Measurements from ENCODE around the gene F3. TPM values are rescaled to one million over a fixed set of nuclear protein-coding genes. Genes with fewer than 3 reads are reported as not detected.
A peak's percentile ranks its signal among the peaks of the same experiment; 100 is the strongest.

F3 gene
- total RNA-seq, 1 donor = 5.8 TPM

DNA sequence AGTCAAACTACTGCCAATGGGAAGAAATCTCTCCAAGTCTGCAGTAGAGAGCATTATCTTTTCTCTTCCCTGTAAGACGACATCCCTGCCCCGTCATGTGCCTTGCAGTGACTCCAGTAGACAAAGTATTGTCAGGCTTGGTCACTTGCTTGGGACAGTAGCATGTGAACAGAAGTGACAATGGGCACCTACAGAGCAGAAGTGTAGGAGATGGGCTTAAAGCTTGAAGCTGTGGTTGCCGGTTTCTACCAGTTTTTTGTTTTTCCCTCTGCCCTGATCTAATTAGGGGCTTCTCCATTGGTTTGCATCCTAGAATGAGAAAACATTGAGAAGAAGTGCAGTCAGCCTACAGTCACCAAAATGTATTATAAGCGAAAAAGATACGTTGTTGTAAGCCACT lies 12.7 kb downstream of the F3 start:
- Histone ChIP-seq H3K27ac (ENCODE audit: low read depth, low read length) (no peak overlapping the region), H3K4me1 (ENCODE audit: insufficient read depth, low read length) (no peaks in the 10 kb centered on the region), H3K79me2 (ENCODE audit: insufficient read depth, low read length) (no peaks in the 10 kb centered on the region), H3K4me2 (ENCODE audit: insufficient read depth, low read length) (no peak overlapping the region), H3K27me3 (ENCODE audit: insufficient read depth, low read length) (peaks cover 4% of the 10 kb centered on the region), H3K4me3 (ENCODE audit: insufficient read depth, low read length) (no peak overlapping the region), H2AFZ (ENCODE audit: low read length) (no peak overlapping the region), H4K20me1 (ENCODE audit: insufficient read depth, low read length) (no peaks in the 10 kb centered on the region), H3K36me3 (ENCODE audit: insufficient read depth, low read length) (peaks cover 16% of the 10 kb centered on the region), H3K9me3 (ENCODE audit: low read depth, low read length) (no peaks in the 10 kb centered on the region)
- TF ChIP-seq, protein P1, sequence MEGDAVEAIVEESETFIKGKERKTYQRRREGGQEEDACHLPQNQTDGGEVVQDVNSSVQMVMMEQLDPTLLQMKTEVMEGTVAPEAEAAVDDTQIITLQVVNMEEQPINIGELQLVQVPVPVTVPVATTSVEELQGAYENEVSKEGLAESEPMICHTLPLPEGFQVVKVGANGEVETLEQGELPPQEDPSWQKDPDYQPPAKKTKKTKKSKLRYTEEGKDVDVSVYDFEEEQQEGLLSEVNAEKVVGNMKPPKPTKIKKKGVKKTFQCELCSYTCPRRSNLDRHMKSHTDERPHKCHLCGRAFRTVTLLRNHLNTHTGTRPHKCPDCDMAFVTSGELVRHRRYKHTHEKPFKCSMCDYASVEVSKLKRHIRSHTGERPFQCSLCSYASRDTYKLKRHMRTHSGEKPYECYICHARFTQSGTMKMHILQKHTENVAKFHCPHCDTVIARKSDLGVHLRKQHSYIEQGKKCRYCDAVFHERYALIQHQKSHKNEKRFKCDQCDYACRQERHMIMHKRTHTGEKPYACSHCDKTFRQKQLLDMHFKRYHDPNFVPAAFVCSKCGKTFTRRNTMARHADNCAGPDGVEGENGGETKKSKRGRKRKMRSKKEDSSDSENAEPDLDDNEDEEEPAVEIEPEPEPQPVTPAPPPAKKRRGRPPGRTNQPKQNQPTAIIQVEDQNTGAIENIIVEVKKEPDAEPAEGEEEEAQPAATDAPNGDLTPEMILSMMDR (IDR thresholded peaks at IDR 0.05; ENCODE audit: extremely low read depth, low read depth, low read length) = no peak
- DNase-seq (ENCODE audit: insufficient read length, low spot score, missing footprints) = no peak

DNA sequence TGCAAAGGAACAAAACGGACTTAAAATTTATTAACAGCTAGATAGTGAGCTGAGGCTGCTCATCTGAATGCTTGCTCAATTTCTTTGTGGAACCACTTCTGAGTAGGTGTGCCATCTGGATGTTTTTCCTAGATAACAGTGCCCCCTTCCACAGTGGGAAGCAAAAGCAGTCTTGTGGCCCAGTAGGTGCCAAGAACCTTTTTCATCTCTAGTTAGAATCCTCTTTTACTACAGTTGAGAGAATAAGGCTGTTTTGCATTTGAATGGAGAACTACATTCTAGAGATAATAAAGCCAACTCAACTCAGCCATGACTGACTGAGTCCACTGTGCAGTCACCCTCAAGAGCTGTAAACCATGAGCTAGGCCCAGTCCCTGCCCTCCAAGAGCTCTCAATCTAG lies 13.3 kb downstream of the F3 start:
- Histone ChIP-seq H3K9me3 (ENCODE audit: low read depth, low read length) (no peaks in the 10 kb centered on the region), H3K36me3 (ENCODE audit: insufficient read depth, low read length) (peaks cover 16% of the 10 kb centered on the region), H3K4me2 (ENCODE audit: insufficient read depth, low read length) (no peak overlapping the region), H3K4me3 (ENCODE audit: insufficient read depth, low read length) (no peak overlapping the region), H2AFZ (ENCODE audit: low read length) (no peak overlapping the region), H3K4me1 (ENCODE audit: insufficient read depth, low read length) (no peaks in the 10 kb centered on the region), H3K79me2 (ENCODE audit: insufficient read depth, low read length) (no peaks in the 10 kb centered on the region), H4K20me1 (ENCODE audit: insufficient read depth, low read length) (no peaks in the 10 kb centered on the region), H3K27ac (ENCODE audit: low read depth, low read length) (no peak overlapping the region), H3K27me3 (ENCODE audit: insufficient read depth, low read length) (peaks cover 4% of the 10 kb centered on the region)
- TF ChIP-seq, protein P1 (IDR thresholded peaks at IDR 0.05; ENCODE audit: extremely low read depth, low read depth, low read length) = no peak
- DNase-seq (ENCODE audit: insufficient read length, low spot score, missing footprints) = no peak

DNA sequence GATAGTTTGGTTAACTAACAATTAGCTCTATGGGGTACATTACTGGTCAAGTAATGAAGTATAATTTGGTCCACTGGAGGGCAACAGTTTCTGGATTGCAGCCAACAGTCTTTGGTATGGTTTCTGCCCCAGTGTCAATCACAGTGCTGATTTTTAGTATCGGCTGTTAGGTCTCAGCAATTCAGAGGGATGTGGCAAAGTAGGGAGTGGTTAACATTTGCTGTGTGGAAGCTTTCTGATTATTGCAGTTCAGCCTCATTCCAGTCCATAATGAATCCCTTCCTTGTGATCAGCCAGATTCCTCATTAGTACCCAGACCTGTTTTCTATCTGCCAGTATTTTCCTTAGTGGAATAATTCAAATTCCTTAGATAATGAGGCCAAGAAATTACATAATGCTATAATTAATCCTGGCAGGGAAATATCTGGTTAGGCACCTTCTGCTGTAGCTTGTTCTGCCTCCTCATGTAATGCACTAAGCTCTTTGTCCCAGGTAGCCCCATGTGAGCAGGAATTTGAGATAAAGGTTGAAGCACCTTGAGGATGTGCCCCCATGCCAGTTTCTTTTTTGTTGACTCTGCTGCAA lies 14.0 kb downstream of the F3 start:
- H3K27me3 ChIP-seq (ENCODE audit: insufficient read depth, low read length) = peaks cover 4% of the 10 kb centered on the region
- H3K9me3 ChIP-seq (ENCODE audit: low read depth, low read length) = no peaks in the 10 kb centered on the region
- TF ChIP-seq, protein P1 (IDR thresholded peaks at IDR 0.05; ENCODE audit: extremely low read depth, low read depth, low read length) = peak; percentile 15
- no peaks in the 10 kb centered on the region for H3K4me1 ChIP-seq (ENCODE audit: insufficient read depth, low read length)
- no peak overlapping the region for H3K4me2 ChIP-seq (ENCODE audit: insufficient read depth, low read length)
- H3K79me2 ChIP-seq (ENCODE audit: insufficient read depth, low read length) = no peaks in the 10 kb centered on the region
- DNase-seq (ENCODE audit: insufficient read length, low spot score, missing footprints) = no peak
- no peaks in the 10 kb centered on the region for H4K20me1 ChIP-seq (ENCODE audit: insufficient read depth, low read length)
- peaks cover 10% of the 10 kb centered on the region for H3K36me3 ChIP-seq (ENCODE audit: insufficient read depth, low read length)
- no peak overlapping the region for H2AFZ ChIP-seq (ENCODE audit: low read length)
- no peak overlapping the region for H3K4me3 ChIP-seq (ENCODE audit: insufficient read depth, low read length)
- no peak overlapping the region for H3K27ac ChIP-seq (ENCODE audit: low read depth, low read length)

DNA sequence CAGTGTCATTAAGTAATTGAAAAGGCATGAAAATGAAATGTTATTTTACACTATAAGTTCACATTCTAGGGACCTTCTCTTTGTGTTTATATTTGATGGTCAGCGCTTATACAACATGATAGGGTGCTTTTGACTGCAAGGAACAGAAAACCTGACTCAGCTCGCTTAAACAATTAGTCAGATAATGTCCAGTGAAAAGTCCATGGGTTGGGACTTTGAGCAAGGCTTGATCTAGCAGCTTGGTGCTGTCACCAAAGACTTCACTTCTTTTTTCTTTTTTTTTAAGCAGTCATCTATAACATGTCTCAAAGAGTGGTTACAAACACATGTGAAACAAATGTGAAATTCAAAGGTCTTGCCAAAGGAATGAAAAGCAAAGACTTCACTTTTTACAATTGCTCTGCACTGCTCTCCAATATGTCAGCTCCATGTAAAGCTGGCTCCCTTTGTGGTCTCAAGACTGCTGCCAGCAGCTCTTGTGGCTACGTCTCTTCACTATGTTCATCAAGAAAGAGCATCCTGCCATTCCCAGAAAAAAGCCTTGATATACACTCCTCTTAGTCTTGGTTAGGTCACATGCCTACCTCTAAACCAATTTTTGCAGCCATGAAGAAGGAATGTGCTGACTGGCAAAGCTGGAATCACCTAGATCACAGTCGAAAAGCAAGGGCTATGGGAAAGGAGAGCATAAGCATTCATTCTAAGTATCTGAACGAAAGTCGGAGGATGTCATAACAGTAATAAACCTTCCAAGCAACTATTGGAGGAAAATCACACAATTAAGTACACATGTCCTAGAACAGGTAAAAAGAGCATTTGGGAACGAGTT lies 15.2 kb downstream of the F3 start:
- Histone ChIP-seq H3K9me3 (ENCODE audit: low read depth, low read length) (no peaks in the 10 kb centered on the region), H3K27ac (ENCODE audit: low read depth, low read length) (no peak overlapping the region), H4K20me1 (ENCODE audit: insufficient read depth, low read length) (no peaks in the 10 kb centered on the region), H2AFZ (ENCODE audit: low read length) (no peak overlapping the region), H3K4me3 (ENCODE audit: insufficient read depth, low read length) (no peak overlapping the region), H3K4me2 (ENCODE audit: insufficient read depth, low read length) (no peak overlapping the region), H3K27me3 (ENCODE audit: insufficient read depth, low read length) (peaks cover 4% of the 10 kb centered on the region), H3K4me1 (ENCODE audit: insufficient read depth, low read length) (no peaks in the 10 kb centered on the region), H3K36me3 (ENCODE audit: insufficient read depth, low read length) (peaks cover 7% of the 10 kb centered on the region), H3K79me2 (ENCODE audit: insufficient read depth, low read length) (no peaks in the 10 kb centered on the region)
- TF ChIP-seq, protein P1 (IDR thresholded peaks at IDR 0.05; ENCODE audit: extremely low read depth, low read depth, low read length) = no peak
- no peak for DNase-seq (ENCODE audit: insufficient read length, low spot score, missing footprints)
